HG03103 (cell line): ENCODE data around the gene FEN1.

ENCODE experiments used
- ATAC-seq: cut with Tn5 transposase; IDR thresholded peaks from one replicate; pipeline ENCODE4 v1.9.1; 2021; ENCODE audit warnings: low read depth; ENCODE audit not compliant: unreplicated experiment

FEN1 gene

DNA sequence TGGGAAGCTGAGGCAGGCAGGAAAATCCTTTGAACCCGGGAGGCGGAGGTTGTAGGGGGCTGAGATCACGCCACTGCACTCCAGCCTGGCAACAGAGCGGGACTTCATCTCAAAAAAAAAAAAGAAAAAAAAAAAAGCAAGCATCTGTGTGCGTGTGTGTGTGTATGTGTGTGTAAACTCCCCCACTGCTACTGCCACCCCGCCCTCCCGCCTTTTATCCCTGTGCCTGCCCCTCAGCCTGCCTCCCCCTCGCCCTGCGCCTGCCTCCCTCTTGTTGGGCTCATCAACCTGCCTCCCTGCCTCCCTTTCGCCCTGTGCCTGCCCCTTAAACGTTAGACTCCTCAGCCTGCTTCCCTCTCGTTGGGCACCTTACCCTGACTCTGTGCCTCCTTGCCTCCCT is 18.3 kb upstream of the FEN1 start:
- ATAC-seq = no peak

DNA sequence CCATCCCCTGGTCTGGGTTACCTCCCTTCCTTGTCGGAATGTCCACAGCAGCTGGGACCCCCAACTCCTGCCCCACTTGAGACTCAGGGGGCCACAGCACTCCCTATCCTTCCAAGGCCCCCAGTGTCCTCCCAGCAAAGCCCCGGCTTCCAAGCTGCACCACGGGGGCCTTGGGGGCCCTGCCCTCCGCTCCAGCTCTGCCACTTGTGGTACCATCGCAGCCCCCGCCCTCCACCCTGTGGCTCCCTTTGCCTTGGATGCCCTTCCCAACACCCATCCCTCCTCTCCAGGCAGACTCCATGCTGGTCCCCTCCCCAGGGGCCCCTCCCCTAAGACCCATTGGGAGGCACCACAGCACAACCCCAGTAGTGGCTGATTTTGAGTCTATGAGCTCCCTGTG is 17.6 kb upstream of the FEN1 start:
- ATAC-seq = no peak

DNA sequence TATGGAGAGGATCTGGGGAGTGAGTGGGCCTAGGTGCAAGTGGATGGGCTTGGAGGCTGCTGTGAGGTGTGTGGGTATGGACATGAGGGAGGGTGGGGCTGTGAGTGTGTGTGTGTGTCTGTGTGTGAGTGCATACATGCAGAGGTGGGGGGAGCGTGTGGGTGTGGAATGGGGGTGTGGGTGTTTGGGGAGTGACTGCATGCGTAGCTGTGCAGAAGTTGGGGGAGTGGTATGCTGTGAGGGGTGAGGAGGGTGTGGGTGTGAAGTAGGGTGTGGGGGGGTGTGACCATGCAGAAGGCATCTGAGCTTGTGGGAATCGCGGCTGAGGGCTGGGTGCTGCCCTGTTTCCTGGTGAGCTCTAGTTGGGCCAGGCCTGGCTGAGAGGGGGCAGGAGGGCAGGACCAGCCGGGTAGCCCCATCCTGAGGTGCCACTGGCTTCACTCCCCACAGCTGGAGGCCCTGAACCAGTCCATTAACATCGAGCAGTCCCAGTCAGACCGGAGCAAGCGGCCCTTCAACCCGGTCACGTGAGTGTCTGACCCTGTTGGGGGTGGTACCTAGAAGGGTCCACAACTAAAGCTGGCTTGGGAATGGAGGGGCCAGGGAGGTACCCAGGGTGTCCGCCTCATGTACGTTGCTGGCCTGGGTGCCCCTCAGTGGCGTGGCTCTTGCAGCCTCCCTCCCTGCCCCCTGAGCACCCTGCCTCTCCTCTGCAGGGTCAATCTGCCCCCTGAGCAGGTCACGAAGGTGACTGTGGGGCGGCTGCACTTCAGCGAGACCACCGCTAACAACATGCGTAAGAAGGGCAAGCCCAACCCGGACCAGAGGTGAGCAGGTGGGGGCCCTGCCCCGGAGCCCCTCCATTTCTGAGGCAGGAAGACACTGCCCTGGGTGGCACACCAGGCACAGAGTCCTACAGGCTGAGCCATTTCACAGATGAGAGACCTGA is 16.8 kb upstream of the FEN1 start:
- ATAC-seq = no peak

DNA sequence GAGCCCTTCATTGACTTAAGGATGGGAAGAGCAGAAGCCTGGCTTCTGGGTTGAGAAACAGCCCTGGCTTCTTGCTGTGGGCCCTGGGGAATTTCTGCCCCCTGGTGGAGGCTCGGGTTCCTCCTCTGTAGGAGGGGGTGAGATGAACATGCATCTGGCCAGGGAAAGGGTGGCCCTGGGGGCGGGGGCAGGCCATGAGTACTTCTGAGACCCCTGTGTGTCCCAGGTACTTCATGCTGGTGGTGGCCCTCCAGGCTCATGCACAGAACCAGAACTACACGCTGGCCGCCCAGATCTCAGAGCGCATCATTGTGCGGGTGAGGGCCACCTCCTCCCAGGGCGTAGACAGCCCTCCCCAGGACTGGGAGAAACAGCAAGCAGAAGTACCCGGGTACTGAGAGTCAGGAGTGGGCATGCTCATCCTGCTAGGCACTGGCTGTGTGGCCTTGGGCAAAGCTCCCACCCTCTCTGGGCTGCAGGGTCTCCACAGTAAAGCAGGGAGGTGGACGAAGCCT is 16.1 kb upstream of the FEN1 start:
- no peak for ATAC-seq

DNA sequence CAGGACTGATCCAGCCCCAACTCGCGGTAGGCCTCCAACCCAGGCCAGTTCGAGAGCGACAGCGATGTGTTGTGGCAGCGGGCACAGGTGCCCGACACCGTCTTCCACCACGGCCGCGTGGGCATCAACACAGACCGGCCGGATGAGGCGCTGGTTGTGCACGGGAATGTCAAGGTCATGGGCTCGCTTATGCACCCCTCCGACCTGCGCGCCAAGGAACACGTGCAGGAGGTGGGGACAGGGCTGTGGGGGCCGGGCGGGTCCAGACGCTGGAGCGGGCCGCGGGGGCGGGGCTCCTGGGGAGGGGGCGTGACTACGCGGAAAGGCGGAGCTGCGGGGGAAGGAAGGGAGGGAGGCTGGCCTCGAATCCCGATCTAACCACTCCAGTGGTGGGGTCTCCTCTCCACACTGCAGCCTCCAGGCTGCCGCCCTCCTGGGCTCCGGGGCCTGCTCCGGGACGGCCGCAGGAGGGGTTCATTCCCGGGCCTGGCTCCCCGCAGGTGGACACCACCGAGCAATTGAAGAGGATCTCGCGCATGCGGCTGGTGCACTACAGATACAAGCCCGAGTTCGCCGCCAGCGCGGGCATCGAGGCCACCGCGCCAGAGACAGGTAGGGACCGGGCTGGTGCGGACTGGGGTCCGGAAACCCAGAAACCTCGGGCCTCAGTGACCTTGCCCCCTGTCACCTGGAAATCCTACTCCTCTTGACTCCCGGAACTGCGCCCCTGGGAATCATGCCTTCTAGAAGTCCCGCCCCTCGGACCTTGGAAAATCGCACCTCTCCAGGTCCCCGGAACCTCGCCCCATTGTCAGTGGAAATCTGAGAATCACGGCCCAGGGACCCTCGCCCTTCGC is 15.2 kb upstream of the FEN1 start:
- no peak for ATAC-seq

DNA sequence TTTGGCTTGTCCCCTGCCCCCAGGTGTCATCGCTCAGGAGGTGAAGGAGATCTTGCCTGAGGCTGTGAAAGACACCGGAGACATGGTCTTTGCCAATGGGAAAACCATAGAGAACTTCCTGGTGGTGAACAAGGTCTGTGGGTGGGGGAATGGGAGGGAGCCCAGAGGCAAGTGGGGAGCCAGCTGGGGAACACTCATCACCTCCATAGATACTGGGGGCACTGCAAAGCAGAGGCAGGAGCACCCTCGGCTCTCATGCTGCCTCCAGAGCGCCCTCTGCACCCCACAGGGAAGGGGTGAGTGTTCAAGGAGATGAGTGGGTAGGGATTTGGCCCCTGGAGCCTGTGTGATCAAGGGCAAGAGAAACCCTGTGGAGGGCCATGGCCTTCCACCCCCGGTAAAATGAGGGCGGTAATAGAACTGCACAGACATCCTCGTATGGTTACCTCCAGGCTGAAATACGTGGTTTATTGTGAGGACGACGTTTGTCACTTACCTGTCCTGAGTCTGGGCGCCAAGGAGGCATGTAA is 14.3 kb upstream of the FEN1 start:
- ATAC-seq = no peak

DNA sequence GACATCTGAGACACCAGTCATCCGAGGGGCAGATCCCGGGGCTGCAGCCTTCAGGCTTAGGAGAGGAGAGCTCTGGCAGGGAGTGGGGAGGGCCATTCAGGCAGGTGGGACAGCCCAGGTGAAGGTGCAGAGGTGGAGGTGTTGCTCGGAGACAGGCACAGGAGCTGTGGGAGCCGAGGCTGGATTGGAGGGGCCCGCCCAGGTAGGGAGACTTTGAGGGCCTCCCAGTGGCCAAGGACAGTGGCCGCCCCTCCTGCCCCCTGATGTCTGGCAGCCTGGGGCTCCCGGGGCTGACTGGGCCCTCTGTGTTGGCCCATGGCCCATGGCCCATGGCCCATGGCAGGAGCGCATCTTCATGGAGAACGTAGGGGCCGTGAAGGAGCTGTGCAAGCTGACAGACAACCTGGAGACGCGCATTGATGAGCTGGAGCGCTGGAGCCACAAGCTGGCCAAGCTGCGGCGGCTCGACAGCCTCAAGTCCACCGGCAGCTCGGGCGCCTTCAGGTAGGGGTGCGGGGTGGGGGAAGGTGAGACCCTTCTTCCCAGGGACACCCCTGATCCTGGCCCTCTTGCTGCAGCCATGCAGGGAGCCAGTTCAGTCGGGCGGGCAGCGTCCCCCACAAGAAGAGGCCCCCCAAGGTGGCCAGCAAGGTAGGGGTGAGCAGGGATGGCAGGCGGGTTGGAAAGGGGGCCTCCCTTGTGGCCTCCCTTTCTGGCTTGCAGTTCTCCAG is 13.6 kb upstream of the FEN1 start:
- ATAC-seq = no peak

DNA sequence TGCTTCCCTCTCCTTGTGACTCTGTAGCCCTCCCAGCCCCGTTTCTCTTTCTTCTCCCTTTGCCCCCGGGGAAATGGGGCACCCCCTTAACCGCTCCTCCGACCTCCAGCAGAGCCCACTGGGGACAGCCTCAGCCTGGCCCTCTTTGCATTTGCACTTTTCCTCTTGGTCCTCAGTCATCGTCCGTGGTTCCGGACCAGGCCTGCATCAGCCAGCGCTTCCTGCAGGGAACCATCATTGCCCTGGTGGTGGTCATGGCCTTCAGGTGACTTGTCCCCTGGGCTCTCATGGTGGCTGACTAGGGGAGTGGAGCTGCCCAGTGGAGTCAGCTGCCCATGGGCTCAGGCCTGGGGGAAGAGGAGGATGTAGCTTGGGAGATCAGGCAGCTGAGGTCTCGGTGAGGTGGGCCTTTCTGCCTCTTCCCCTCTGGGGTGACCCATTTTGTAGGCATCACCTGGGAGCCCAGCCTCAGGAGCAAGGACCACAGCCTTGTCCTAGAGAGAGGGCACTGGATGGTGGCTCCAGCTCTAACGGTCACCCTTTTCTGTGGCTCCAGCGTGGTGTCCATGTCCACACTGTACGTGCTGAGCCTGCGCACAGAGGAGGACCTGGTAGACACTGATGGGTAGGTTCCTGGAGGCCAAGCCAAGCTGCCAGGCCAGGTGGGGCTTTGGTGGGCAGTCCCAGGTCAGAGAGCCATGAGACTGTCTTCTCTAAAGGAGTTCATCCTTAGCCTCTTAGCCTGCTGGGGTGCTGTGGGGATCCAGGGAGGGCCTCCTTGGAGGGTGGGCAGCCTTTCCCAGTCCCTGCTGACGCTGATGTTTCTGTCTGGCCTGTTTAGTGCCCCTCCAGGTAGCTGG is 12.8 kb upstream of the FEN1 start:
- no peak for ATAC-seq

DNA sequence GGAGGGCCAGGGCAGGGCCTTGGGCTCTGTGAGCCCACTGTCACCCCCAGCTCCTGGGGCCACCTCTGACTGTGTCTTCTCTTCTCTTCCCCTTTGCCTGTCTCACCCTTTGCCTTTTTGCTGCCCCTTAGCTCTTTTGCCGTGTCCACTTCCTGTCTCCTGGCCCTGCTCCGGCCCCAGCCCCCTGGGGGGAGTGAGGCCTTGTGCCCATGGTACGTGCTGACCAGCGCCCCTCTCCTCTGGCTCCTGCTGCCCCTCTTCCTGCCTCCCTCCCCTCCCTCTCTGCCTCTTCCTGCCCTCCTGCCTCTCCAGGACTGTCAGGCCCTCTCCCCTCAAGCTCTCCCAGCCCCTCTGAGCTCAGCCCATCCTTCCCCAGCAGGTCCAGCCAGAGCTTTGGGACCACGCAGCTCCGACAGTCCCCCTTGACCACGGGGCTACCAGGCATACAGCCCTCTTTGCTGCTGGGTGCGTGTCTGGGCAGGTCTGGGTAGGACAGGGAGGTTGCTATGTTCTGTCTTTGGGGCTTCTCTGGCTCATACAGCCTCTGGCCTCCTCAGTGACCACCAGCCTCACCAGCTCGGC is 12.0 kb upstream of the FEN1 start:
- ATAC-seq = no peak

DNA sequence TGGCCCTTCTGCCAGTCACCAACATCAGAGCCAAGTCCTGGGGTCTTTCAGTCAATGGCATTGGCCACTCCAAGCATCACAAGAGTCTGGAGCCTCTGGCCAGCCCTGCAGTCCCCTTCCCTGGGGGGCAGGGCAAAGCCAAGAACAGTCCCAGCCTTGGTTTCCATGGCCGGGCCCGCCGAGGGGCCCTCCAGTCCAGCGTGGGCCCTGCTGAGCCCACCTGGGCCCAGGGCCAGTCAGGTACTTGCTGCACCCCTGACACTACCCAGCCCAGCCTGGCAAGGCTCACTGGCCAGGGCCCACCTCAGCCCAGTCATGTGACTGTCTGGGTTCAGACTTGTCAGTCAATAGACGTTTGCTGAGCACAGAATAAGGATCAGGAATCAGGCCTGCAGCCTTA is 11.1 kb upstream of the FEN1 start:
- no peak for ATAC-seq

DNA sequence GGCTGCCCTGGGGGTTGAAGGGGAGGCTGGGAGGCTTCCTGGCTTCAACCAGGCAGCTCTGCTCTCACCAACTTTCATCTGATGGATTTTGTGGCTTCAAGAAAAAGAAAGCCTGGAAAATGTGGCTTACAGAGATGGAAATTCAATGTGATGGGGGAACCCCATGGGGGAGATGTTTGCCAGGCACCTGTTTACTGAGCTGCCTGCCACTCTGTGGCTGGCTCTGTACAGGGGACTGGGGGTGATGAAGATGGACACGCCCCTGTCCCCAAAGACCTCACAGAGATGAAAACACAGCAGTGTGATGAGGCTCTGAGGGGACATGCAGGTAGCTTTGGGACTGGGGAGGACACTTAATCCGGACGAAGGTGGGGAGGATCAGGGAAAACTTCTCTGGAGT is 10.4 kb upstream of the FEN1 start:
- no peak for ATAC-seq

DNA sequence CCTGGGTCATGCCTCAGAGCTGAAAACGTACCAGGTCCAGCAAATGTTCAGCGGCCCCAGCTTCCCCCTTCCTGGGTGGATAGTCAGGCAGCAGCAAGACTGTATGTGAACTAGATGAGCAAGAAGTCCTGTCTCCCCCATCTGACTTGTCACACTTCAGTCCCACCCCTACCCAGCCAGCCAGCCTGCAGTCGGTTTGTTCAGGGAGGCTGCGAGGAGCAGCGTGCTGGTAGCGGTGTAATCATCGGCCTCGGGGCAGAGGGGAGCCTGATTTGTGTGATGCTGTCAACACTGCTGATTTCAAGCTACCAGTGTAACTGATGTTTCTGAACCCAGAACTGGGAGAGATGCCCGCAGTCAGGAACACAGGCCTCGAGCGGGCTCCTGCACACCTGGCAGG is 9.9 kb upstream of the FEN1 start:
- ATAC-seq = no peak

DNA sequence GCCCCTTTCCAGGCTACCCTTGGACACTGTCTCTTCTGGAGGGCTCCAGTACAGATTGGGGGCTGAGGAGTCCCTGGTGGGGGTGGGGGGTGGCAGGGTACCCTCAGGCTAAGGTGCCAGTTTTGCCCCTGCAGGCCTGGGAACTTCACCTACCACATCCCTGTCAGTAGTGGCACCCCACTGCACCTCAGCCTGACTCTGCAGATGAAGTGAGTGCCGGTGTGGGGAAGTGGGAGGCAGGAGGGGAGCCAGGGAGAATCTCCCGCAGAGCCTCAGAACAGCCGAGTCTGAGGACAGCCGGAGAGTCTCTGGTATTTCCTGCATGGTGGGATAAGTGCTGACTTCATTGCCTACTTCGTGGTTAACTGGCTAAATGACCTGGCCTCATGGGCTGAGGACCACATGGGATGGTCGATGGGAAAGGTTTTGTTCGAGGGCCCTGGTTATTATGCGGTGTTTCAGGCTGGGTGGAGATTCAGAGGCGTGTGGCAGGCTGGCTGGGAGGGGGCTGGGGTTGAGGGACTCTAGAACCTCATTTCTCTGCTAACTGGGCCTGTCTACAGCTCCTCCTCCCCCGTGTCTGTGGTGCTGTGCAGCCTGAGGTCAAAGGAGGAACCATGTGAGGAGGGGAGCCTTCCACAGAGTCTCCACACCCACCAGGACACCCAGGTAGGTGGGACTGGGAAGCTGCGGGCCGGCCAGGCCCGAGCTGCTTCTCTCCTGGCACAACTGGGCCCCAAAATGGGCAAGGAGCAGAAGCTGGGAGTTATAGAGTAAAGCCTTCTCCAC is 8.8 kb upstream of the FEN1 start:
- no peak for ATAC-seq

DNA sequence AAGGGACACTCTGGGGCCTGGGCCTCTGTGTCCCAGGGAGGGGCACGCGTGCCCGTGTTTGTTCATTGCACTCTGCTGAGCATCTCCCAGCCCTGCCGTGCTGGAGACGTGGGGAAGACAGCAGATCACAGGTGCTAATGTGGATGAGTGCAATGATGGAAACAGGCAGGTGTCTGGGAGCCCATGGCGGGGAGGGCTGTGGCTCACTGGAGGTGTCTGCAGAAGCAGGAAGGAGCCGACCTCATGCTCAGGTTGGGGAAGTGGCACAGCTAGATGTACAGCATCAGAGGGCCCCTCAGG is 8.3 kb upstream of the FEN1 start:
- ATAC-seq = no peak

DNA sequence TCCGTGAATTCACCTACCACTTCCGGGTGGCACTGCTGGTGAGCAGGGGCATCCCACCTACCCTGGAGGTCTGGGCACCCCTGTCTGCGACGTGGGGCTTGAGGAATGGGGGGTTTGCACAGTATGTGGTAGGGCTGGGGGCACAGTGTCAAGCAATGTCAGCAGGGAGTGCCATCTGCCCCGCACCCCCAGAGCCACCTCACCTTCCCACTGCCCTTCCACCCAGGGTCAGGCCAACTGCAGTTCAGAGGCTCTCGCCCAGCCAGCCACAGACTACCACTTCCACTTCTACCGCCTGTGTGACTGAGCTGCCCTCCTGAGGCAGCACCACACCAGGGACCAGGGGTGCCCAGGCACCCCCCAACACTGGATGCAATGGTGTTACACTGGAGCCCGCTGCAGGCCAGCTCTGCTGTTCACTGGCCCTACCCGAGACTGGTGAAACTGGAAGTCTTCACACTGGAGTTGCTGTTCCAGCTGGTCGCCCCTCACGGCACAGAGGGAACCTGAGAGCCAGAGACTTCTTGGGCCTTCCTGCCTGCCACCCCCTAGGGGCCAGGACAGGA is 6.8 kb upstream of the FEN1 start:
- no peak for ATAC-seq

DNA sequence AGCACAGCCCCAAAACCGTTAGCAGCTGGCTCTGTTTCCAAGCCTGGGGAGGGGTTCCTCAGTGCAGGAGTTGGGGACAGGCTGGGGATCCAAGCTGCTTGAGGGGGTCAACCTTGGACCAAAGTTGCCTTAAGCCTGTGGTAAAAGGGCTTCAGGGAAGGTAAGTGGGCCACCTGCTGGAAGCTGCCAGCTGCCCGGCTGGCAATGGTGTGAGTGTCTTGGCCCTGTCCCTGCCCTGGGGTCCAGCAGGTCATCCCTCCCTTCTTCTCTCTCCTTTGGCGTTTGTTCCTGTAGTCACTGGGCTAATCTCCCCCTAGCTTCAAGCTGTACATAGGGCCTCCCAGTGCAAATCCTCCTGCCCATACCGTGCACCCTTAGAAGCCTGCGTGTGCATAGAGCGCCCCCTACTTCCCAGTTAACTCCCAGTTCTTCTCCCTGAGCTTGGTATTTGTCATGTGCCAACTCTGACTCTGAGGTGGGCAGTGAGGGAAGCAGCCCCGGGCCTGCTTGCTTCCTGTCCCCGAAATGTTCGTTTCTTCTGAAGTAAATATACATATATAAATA is 4.7 kb upstream of the FEN1 start:
- ATAC-seq = no peak

DNA sequence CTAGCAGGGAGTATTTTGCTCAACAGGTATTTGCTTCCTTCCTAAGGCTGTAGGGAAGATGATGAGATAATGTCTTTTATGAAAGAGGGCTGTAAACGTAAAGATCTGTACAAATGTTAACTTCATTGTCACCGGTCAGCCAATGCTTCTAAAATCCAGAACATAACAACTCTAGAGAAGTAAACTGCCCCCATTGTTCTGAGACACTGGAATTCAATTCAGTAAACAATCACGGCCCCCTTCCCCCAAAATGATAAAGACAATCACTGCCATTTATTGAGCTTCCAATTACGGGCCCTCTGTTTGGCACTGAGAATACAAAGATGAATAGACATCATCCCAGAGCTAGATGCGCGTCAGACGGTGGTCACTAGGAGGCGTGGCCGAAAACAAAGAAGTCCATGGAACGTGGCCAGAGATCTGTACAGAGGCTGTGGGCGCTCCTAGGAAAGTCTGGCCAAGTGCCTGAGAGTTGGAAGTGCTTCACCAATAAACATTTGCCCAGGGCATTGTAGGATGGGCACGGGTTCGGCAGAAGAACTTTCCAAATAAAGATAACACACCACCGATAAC is 888 bp upstream of the FEN1 start:
- peak; percentile 31 for ATAC-seq
